OCI-LY3 (cell line): ENCODE results near the gene SYNPO2.

ENCODE experiments used
- EZH2phosphoT487 ChIP-seq: fragments of 200-600 bp; shearing (Covaris generic); IDR thresholded peaks from 2 replicates; pipeline ENCODE4 v1.6.1; 2018; ENCODE audit warnings: antibody characterized with exemption, mixed run types, low read depth
- TF ChIP-seq, protein P1 (sequence below): fragments of 200-600, 300-600 bp; sonication (generic); IDR thresholded peaks from 2 replicates; pipeline ENCODE4 v1.5.1; 2014; ENCODE audit warnings: antibody characterized with exemption, low read length, low read depth

DNA sequence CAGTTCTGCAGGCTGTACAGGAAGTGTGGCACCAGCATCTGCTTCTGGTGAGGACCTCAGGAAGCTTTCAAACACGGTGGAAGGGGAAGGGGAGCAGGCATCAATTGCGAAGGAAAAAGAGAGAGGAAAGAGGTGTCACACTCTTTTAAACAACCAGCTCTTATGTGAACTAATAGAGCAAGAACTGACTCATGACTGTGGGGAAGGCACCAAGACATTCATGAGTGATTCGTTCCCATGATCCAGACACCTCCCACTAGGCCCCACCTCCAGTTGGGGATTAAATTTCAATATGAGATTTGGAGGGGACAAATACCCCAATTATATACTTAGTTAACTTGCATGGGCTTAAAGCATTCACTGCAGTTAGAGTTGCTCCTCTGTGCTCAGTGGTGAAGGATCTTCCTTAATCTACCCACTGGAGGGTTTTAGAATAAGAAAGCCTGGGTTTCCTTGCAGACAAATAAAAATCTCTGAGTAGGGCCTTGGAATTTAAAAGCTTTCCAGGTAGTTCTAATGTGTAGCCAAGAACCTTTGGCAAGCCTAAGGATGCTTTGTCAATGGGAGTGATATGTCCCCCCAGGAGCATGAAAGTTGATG lies 60.0 kb downstream of the SYNPO2 start:
- TF ChIP-seq EZH2phosphoT487 = no peak
- TF ChIP-seq, protein P1, sequence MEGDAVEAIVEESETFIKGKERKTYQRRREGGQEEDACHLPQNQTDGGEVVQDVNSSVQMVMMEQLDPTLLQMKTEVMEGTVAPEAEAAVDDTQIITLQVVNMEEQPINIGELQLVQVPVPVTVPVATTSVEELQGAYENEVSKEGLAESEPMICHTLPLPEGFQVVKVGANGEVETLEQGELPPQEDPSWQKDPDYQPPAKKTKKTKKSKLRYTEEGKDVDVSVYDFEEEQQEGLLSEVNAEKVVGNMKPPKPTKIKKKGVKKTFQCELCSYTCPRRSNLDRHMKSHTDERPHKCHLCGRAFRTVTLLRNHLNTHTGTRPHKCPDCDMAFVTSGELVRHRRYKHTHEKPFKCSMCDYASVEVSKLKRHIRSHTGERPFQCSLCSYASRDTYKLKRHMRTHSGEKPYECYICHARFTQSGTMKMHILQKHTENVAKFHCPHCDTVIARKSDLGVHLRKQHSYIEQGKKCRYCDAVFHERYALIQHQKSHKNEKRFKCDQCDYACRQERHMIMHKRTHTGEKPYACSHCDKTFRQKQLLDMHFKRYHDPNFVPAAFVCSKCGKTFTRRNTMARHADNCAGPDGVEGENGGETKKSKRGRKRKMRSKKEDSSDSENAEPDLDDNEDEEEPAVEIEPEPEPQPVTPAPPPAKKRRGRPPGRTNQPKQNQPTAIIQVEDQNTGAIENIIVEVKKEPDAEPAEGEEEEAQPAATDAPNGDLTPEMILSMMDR = no peak
